Measurements from ENCODE around the gene IQGAP2. TPM values are rescaled to one million over a fixed set of nuclear protein-coding genes. Genes with fewer than 3 reads are reported as not detected.

The IQGAP2 gene
- total RNA-seq, 1 experiment from 2014 or later: 0.59 TPM

- intact Hi-C loops (cut with micrococcal nuclease; ENCODE audit: unreplicated experiment): no loop called here
- in situ Hi-C loops (cut with HindIII; ENCODE audit: low pct_unique_long_range_greater_than_20kb, low sequenced_read_pairs): no loop called here
- Histone ChIP-seq H3K4me3 (ENCODE audit: low read depth in 2 of 2, low read length in 2 of 2) (no peak overlapping the region), H3K27ac (ENCODE audit: low read length) (no peak overlapping the region), H3K9me3 (ENCODE audit: control insufficient read depth, insufficient read depth, low read depth, low read length) (no peaks in the 10 kb centered on the region), H3K4me1 (ENCODE audit: control insufficient read depth, insufficient read depth, low read length) (no peaks in the 10 kb centered on the region), H3K36me3 (ENCODE audit: control insufficient read depth, insufficient read depth, low read length) (no peaks in the 10 kb centered on the region), H3K27me3 (ENCODE audit: control insufficient read depth, insufficient read depth, low read length) (no peaks in the 10 kb centered on the region)
- DNase-seq (ENCODE audit: low read depth, low spot score) (no peak), ATAC-seq (no peak)
- BruUV-seq (replicated peaks): no TSS peak
- TF ChIP-seq POLR2AphosphoS5 (IDR thresholded peaks at IDR 0.05; ENCODE audit: low read depth, low read length) (no peak), SIN3A (IDR thresholded peaks at IDR 0.05; ENCODE audit: borderline replicate concordance, insufficient read depth, low read depth, low read length) (no peak), TCF7L2 (IDR thresholded peaks at IDR 0.05; ENCODE audit: low read depth, low read length) (no peak), REST (IDR thresholded peaks at IDR 0.05; ENCODE audit: insufficient read depth in 1 of 2, low read depth in 2 of 2, low read length in 1 of 2) (no peak)
- TF ChIP-seq, protein P1, sequence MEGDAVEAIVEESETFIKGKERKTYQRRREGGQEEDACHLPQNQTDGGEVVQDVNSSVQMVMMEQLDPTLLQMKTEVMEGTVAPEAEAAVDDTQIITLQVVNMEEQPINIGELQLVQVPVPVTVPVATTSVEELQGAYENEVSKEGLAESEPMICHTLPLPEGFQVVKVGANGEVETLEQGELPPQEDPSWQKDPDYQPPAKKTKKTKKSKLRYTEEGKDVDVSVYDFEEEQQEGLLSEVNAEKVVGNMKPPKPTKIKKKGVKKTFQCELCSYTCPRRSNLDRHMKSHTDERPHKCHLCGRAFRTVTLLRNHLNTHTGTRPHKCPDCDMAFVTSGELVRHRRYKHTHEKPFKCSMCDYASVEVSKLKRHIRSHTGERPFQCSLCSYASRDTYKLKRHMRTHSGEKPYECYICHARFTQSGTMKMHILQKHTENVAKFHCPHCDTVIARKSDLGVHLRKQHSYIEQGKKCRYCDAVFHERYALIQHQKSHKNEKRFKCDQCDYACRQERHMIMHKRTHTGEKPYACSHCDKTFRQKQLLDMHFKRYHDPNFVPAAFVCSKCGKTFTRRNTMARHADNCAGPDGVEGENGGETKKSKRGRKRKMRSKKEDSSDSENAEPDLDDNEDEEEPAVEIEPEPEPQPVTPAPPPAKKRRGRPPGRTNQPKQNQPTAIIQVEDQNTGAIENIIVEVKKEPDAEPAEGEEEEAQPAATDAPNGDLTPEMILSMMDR (IDR thresholded peaks at IDR 0.05): no peak
- CTCF ChIA-PET: interaction anchor here (0.6 kb wide), 1 partner anchor 169 kb away, joined by 3 read pairs; no protein-coding TSS in a partner anchor
- POLR2A ChIA-PET: interaction anchor here (0.6 kb wide), 1 partner anchor 134 kb away, joined by 10 read pairs; no protein-coding TSS in a partner anchor
These were observed 281.0 kb downstream of the IQGAP2 start for GRCh38 chr5:76683816-76684731.

DNA sequence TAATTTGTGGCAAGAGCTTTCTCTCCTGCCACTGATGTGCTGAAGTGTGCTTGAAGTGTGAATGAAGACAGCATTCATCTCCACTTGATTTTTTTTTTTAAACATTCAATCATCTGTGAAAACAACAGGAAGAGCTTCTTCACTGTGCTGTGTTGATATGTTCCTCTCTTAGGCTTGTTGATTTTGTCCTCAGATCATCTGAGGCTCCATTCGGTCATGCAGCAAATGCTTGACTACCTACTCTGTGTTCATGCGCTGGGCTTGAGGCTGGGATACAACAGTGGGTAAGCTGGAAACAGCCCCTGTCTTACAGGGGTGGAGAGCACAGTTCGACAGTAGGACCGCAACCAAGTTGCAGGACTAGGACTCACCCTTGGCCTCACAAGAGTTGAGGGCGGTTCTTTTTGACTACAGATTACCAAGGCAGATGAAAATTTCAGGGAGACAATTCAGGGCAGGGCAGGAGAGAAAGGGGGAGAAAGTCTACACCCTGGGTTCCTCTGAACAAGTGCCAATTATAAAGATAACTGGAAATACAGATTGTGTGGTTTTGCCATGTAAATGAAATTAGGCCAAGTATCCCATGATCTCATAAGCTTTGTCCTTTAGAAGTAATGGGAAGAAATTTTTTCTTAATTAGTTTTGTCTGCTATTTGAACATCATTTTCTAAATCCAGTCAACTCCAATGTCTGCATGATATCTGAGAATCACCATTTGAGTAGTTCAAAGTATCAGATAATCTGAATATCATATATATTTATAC, 281.9 kb downstream of the IQGAP2 start:
- ATAC-seq: no peak
- no peak overlapping the region for H3K4me3 ChIP-seq (ENCODE audit: low read depth in 2 of 2, low read length in 2 of 2)
- DNase-seq (ENCODE audit: low read depth, low spot score): no peak
- H3K4me1 ChIP-seq (ENCODE audit: control insufficient read depth, insufficient read depth, low read length): no peaks in the 10 kb centered on the region
- no peaks in the 10 kb centered on the region for H3K27me3 ChIP-seq (ENCODE audit: control insufficient read depth, insufficient read depth, low read length)
- intact Hi-C loops (cut with micrococcal nuclease; ENCODE audit: unreplicated experiment) (no loop called here), in situ Hi-C loops (cut with HindIII; ENCODE audit: low pct_unique_long_range_greater_than_20kb, low sequenced_read_pairs) (no loop called here)
- H3K36me3 ChIP-seq (ENCODE audit: control insufficient read depth, insufficient read depth, low read length): no peaks in the 10 kb centered on the region
- ChIA-PET POLR2A (no interaction called here), CTCF (no interaction called here)
- TF ChIP-seq, protein P1 (IDR thresholded peaks at IDR 0.05): no peak
- no peak for TF ChIP-seq SIN3A (IDR thresholded peaks at IDR 0.05; ENCODE audit: borderline replicate concordance, insufficient read depth, low read depth, low read length)
- no peak for TF ChIP-seq TCF7L2 (IDR thresholded peaks at IDR 0.05; ENCODE audit: low read depth, low read length)
- TF ChIP-seq REST (IDR thresholded peaks at IDR 0.05; ENCODE audit: insufficient read depth in 1 of 2, low read depth in 2 of 2, low read length in 1 of 2): no peak
- no peak overlapping the region for H3K27ac ChIP-seq (ENCODE audit: low read length)
- no peaks in the 10 kb centered on the region for H3K9me3 ChIP-seq (ENCODE audit: control insufficient read depth, insufficient read depth, low read depth, low read length)
- BruUV-seq (replicated peaks): no TSS peak
